ENCODE data around the gene GPER1.
"Not testable (repeated sequence)": the region's sequence is repeated elsewhere in the genome, so short reads cannot be mapped to it uniquely, and the experiment has no call there.

GPER1 gene

GRCh38 chr7:1112625-1113547 is 25.0 kb downstream of the GPER1 start:
- H3K4me3 ChIP-seq (ENCODE audit: low read length) = no peak overlapping the region
- H3K9ac ChIP-seq (ENCODE audit: low read depth, low read length) = no peak overlapping the region
- no peak overlapping the region for H3K27ac ChIP-seq (ENCODE audit: low read length)
- H3K36me3 ChIP-seq (ENCODE audit: insufficient read depth, low read depth, low read length) = no peaks in the 10 kb centered on the region
- H3K27me3 ChIP-seq (ENCODE audit: insufficient read depth, low read length) = no peaks in the 10 kb centered on the region
- H3K4me1 ChIP-seq (ENCODE audit: insufficient read depth, low read length) = no peaks in the 10 kb centered on the region
- no peaks in the 10 kb centered on the region for H3K9me3 ChIP-seq (ENCODE audit: insufficient read depth, low read depth, low read length)

- Histone ChIP-seq H3K9ac (ENCODE audit: low read depth, low read length) (no peak overlapping the region), H3K27ac (ENCODE audit: low read length) (no peak overlapping the region)
These were observed 25.6 kb downstream of the GPER1 start for GRCh38 chr7:1113548-1113885.

GRCh38 chr7:1114088-1114487 is 26.2 kb downstream of the GPER1 start:
- Histone ChIP-seq H3K27me3 (ENCODE audit: insufficient read depth, low read length) (no peaks in the 10 kb centered on the region), H3K27ac (ENCODE audit: low read length) (no peak overlapping the region), H3K9ac (ENCODE audit: low read depth, low read length) (no peak overlapping the region), H3K4me3 (ENCODE audit: low read length) (no peak overlapping the region), H3K9me3 (ENCODE audit: insufficient read depth, low read depth, low read length) (no peaks in the 10 kb centered on the region), H3K36me3 (ENCODE audit: insufficient read depth, low read depth, low read length) (no peaks in the 10 kb centered on the region), H3K4me1 (ENCODE audit: insufficient read depth, low read length) (no peaks in the 10 kb centered on the region)

More at GRCh38 chr7:1113548-1113885, 25.6 kb downstream of the GPER1 start:
- H3K36me3 ChIP-seq (ENCODE audit: insufficient read depth, low read depth, low read length) = no peaks in the 10 kb centered on the region
- H3K9me3 ChIP-seq (ENCODE audit: insufficient read depth, low read depth, low read length) = no peaks in the 10 kb centered on the region
- no peaks in the 10 kb centered on the region for H3K4me1 ChIP-seq (ENCODE audit: insufficient read depth, low read length)
- H3K27me3 ChIP-seq (ENCODE audit: insufficient read depth, low read length) = no peaks in the 10 kb centered on the region
- H3K4me3 ChIP-seq (ENCODE audit: low read length) = no peak overlapping the region

- Histone ChIP-seq H3K27ac (ENCODE audit: low read length) (no peak overlapping the region), H3K9me3 (ENCODE audit: insufficient read depth, low read depth, low read length) (no peaks in the 10 kb centered on the region), H3K36me3 (ENCODE audit: insufficient read depth, low read depth, low read length) (no peaks in the 10 kb centered on the region), H3K4me3 (ENCODE audit: low read length) (no peak overlapping the region), H3K27me3 (ENCODE audit: insufficient read depth, low read length) (no peaks in the 10 kb centered on the region), H3K9ac (ENCODE audit: low read depth, low read length) (no peak overlapping the region), H3K4me1 (ENCODE audit: insufficient read depth, low read length) (no peaks in the 10 kb centered on the region)
These were observed 26.6 kb downstream of the GPER1 start for GRCh38 chr7:1114505-1114904.

GRCh38 chr7:1115171-1116045 is 27.5 kb downstream of the GPER1 start:
- H3K27ac ChIP-seq (ENCODE audit: low read length); H3K4me3 ChIP-seq (ENCODE audit: low read length); H3K36me3 ChIP-seq (ENCODE audit: insufficient read depth, low read depth, low read length); H3K27me3 ChIP-seq (ENCODE audit: insufficient read depth, low read length); H3K9ac ChIP-seq (ENCODE audit: low read depth, low read length); H3K9me3 ChIP-seq (ENCODE audit: insufficient read depth, low read depth, low read length); H3K4me1 ChIP-seq (ENCODE audit: insufficient read depth, low read length): not testable (repeated sequence)

- H3K4me1 ChIP-seq (ENCODE audit: insufficient read depth, low read length); H3K9ac ChIP-seq (ENCODE audit: low read depth, low read length); H3K9me3 ChIP-seq (ENCODE audit: insufficient read depth, low read depth, low read length); H3K27ac ChIP-seq (ENCODE audit: low read length); H3K36me3 ChIP-seq (ENCODE audit: insufficient read depth, low read depth, low read length); H3K4me3 ChIP-seq (ENCODE audit: low read length); H3K27me3 ChIP-seq (ENCODE audit: insufficient read depth, low read length): not testable (repeated sequence)
These were observed 28.6 kb downstream of the GPER1 start for GRCh38 chr7:1116383-1117008.

- Histone ChIP-seq H3K27me3 (ENCODE audit: insufficient read depth, low read length) (no peaks in the 10 kb centered on the region), H3K27ac (ENCODE audit: low read length) (no peak overlapping the region), H3K36me3 (ENCODE audit: insufficient read depth, low read depth, low read length) (0 out of 2 replicates have a peak, but pooled peaks cover 3% of the 10 kb centered on the region), H3K9me3 (ENCODE audit: insufficient read depth, low read depth, low read length) (no peaks in the 10 kb centered on the region), H3K4me1 (ENCODE audit: insufficient read depth, low read length) (no peaks in the 10 kb centered on the region), H3K9ac (ENCODE audit: low read depth, low read length) (no peak overlapping the region), H3K4me3 (ENCODE audit: low read length) (no peak overlapping the region)
These were observed 29.5 kb downstream of the GPER1 start for GRCh38 chr7:1117321-1117928.

- no peak overlapping the region for H3K4me3 ChIP-seq (ENCODE audit: low read length)
- no peaks in the 10 kb centered on the region for H3K9me3 ChIP-seq (ENCODE audit: insufficient read depth, low read depth, low read length)
- H3K27ac ChIP-seq (ENCODE audit: low read length) = no peak overlapping the region
- H3K9ac ChIP-seq (ENCODE audit: low read depth, low read length) = no peak overlapping the region
- 0 out of 2 replicates have a peak, but pooled peaks cover 3% of the 10 kb centered on the region for H3K36me3 ChIP-seq (ENCODE audit: insufficient read depth, low read depth, low read length)
- H3K27me3 ChIP-seq (ENCODE audit: insufficient read depth, low read length) = no peaks in the 10 kb centered on the region
- H3K4me1 ChIP-seq (ENCODE audit: insufficient read depth, low read length) = peaks cover 4% of the 10 kb centered on the region
These were observed 31.3 kb downstream of the GPER1 start for GRCh38 chr7:1119201-1119600.

GRCh38 chr7:1120791-1121190 is 32.9 kb downstream of the GPER1 start:
- Histone ChIP-seq H3K9me3 (ENCODE audit: insufficient read depth, low read depth, low read length) (no peaks in the 10 kb centered on the region), H3K4me3 (ENCODE audit: low read length) (no peak overlapping the region), H3K27ac (ENCODE audit: low read length) (no peak overlapping the region), H3K4me1 (ENCODE audit: insufficient read depth, low read length) (peaks cover 5% of the 10 kb centered on the region), H3K36me3 (ENCODE audit: insufficient read depth, low read depth, low read length) (peaks cover 10% of the 10 kb centered on the region), H3K27me3 (ENCODE audit: insufficient read depth, low read length) (no peaks in the 10 kb centered on the region), H3K9ac (ENCODE audit: low read depth, low read length) (no peak overlapping the region)

- Histone ChIP-seq H3K4me3 (ENCODE audit: low read length) (no peak overlapping the region), H3K4me1 (ENCODE audit: insufficient read depth, low read length) (peaks cover 5% of the 10 kb centered on the region), H3K27me3 (ENCODE audit: insufficient read depth, low read length) (no peaks in the 10 kb centered on the region), H3K27ac (ENCODE audit: low read length) (no peak overlapping the region), H3K9ac (ENCODE audit: low read depth, low read length) (no peak overlapping the region), H3K9me3 (ENCODE audit: insufficient read depth, low read depth, low read length) (no peaks in the 10 kb centered on the region), H3K36me3 (ENCODE audit: insufficient read depth, low read depth, low read length) (peaks cover 16% of the 10 kb centered on the region)
These were observed 33.6 kb downstream of the GPER1 start for GRCh38 chr7:1121476-1121875.

Measured in iPS-20b (cell line).